Mesothelial cell of epicardium (in vitro differentiated cells): Measurements from ENCODE around the gene SLC2A4RG. TPM values are rescaled to one million over a fixed set of nuclear protein-coding genes. Genes with fewer than 3 reads are reported as not detected.

Source experiments
- DNase-seq, 2 experiments: peaks; one replicate each; pipeline ENCODE4 v3.0.0; 2021; ENCODE audit warnings: low spot score in 2 of 2; ENCODE audit not compliant: unreplicated experiment in 2 of 2
- H3K27ac Mint-ChIP-seq: 2 replicates; pipeline ENCODE4 v1.8.0; 2021; ENCODE audit warnings: mixed read lengths
- H3K27me3 Mint-ChIP-seq: 2 replicates; pipeline ENCODE4 v1.8.0; 2021; ENCODE audit warnings: low read depth, mixed read lengths
- H3K36me3 Mint-ChIP-seq: 2 replicates; pipeline ENCODE4 v1.8.0; 2021; ENCODE audit warnings: mixed read lengths
- H3K4me1 Mint-ChIP-seq: 2 replicates; pipeline ENCODE4 v1.8.0; 2021; ENCODE audit warnings: mixed read lengths
- H3K4me3 Mint-ChIP-seq: 2 replicates; pipeline ENCODE4 v1.8.0; 2021; ENCODE audit warnings: mild to moderate bottlenecking, moderate library complexity, mixed read lengths
- H3K9me3 Mint-ChIP-seq: 2 replicates; pipeline ENCODE4 v1.8.0; 2021; ENCODE audit warnings: mixed read lengths
- CTCF ChIP-seq: fragments of 200-600 bp; sonication (generic); IDR thresholded peaks from one replicate; pipeline ENCODE4 v1.5.0; 2021; ENCODE audit warnings: antibody characterized with exemption; ENCODE audit not compliant: unreplicated experiment
- total RNA-seq: library from RNA; stranded (reverse); gene quantifications from 3 replicates; pipeline ENCODE4 v1.2.1, GENCODE V29; 2021

SLC2A4RG gene
- total RNA-seq, 1 donor from 2014 or later: 122 TPM

- H3K27me3 Mint-ChIP-seq: no peaks in the 10 kb centered on the region
These were observed 27.3 kb downstream of the SLC2A4RG start for GRCh38 chr20:63766695-63767426.

GRCh38 chr20:63767456-63767855, 27.9 kb downstream of the SLC2A4RG start:
- no peak for TF ChIP-seq CTCF
- peaks cover 2% of the 10 kb centered on the region for H3K36me3 Mint-ChIP-seq
- no peaks in the 10 kb centered on the region for H3K9me3 Mint-ChIP-seq
- H3K27me3 Mint-ChIP-seq: no peaks in the 10 kb centered on the region
- no peak overlapping the region for H3K4me3 Mint-ChIP-seq
- no peak overlapping the region for H3K27ac Mint-ChIP-seq
- H3K4me1 Mint-ChIP-seq: no peaks in the 10 kb centered on the region
- no peak for DNase-seq

More at GRCh38 chr20:63766695-63767426, 27.3 kb downstream of the SLC2A4RG start:
- DNase-seq: no peak
- no peak for TF ChIP-seq CTCF
- Mint-ChIP-seq H3K4me3 (no peak overlapping the region), H3K9me3 (no peaks in the 10 kb centered on the region), H3K36me3 (peaks cover 2% of the 10 kb centered on the region), H3K27ac (no peak overlapping the region), H3K4me1 (no peaks in the 10 kb centered on the region)

GRCh38 chr20:63767886-63768285, 28.3 kb downstream of the SLC2A4RG start:
- H3K36me3 Mint-ChIP-seq: peaks cover 2% of the 10 kb centered on the region
- no peak overlapping the region for H3K27ac Mint-ChIP-seq
- no peaks in the 10 kb centered on the region for H3K27me3 Mint-ChIP-seq
- no peak overlapping the region for H3K4me3 Mint-ChIP-seq
- DNase-seq: no peak
- no peak for TF ChIP-seq CTCF
- H3K9me3 Mint-ChIP-seq: no peaks in the 10 kb centered on the region
- no peaks in the 10 kb centered on the region for H3K4me1 Mint-ChIP-seq

GRCh38 chr20:63768591-63769515, 29.3 kb downstream of the SLC2A4RG start:
- Mint-ChIP-seq H3K4me1 (no peaks in the 10 kb centered on the region), H3K4me3 (no peak overlapping the region), H3K27ac (no peak overlapping the region), H3K9me3 (no peaks in the 10 kb centered on the region), H3K36me3 (peaks cover 2% of the 10 kb centered on the region), H3K27me3 (no peaks in the 10 kb centered on the region)
- DNase-seq: no peak
- no peak for TF ChIP-seq CTCF

GRCh38 chr20:63769891-63770474, 30.4 kb downstream of the SLC2A4RG start:
- TF ChIP-seq CTCF: no peak
- Mint-ChIP-seq H3K4me3 (no peak overlapping the region), H3K27ac (no peak overlapping the region), H3K27me3 (no peaks in the 10 kb centered on the region), H3K4me1 (peaks cover 4% of the 10 kb centered on the region), H3K36me3 (peaks cover 2% of the 10 kb centered on the region), H3K9me3 (no peaks in the 10 kb centered on the region)
- DNase-seq: no peak
